Activated CD4-positive, CD25-positive, alpha-beta regulatory T cell treated with anti-CD3 and anti-CD28 coated beads, Interleukin-2, amount 50 U/mL, for 16 hours (primary cell): ENCODE measurements around the gene CXCL14.

Source experiments
- DNase-seq: peaks from one replicate; pipeline ENCODE4 v3.0.0-alpha.2; 2020; ENCODE audit warnings: low read depth, low spot score

The CXCL14 gene

GRCh38 chr5:135596788-135597187 is 18.0 kb upstream of the CXCL14 start:
- no peak for DNase-seq

- no peak for DNase-seq
Measured at GRCh38 chr5:135596157-135596763, 17.5 kb upstream of the CXCL14 start.

- no peak for DNase-seq
Measured at GRCh38 chr5:135594416-135594960, 15.7 kb upstream of the CXCL14 start.

- DNase-seq = no peak
Measured at GRCh38 chr5:135593886-135594285, 15.1 kb upstream of the CXCL14 start.

- DNase-seq = no peak
Measured at GRCh38 chr5:135593141-135593540, 14.3 kb upstream of the CXCL14 start.

GRCh38 chr5:135592312-135593045 is 13.7 kb upstream of the CXCL14 start:
- no peak for DNase-seq

GRCh38 chr5:135591277-135591676 is 12.5 kb upstream of the CXCL14 start:
- no peak for DNase-seq

GRCh38 chr5:135589152-135589551 is 10.4 kb upstream of the CXCL14 start:
- DNase-seq = no peak

- no peak for DNase-seq
Measured at GRCh38 chr5:135587721-135588663, 9.2 kb upstream of the CXCL14 start.

GRCh38 chr5:135584918-135585317 is 6.1 kb upstream of the CXCL14 start:
- no peak for DNase-seq

- no peak for DNase-seq
Measured at GRCh38 chr5:135584276-135584675, 5.5 kb upstream of the CXCL14 start.

GRCh38 chr5:135582099-135582781 is 3.4 kb upstream of the CXCL14 start:
- DNase-seq = no peak

- DNase-seq = no peak
Measured at GRCh38 chr5:135578305-135578684, 496 bp downstream of the CXCL14 start.

- DNase-seq = no peak
Measured at GRCh38 chr5:135577421-135577820, 1.4 kb downstream of the CXCL14 start.

GRCh38 chr5:135576075-135576599 is 2.7 kb downstream of the CXCL14 start:
- no peak for DNase-seq

GRCh38 chr5:135574493-135574892 is 4.3 kb downstream of the CXCL14 start:
- DNase-seq = no peak

- DNase-seq = no peak
Measured at GRCh38 chr5:135571902-135572301, 6.9 kb downstream of the CXCL14 start.

- DNase-seq = no peak
Measured at GRCh38 chr5:135571066-135571609, 7.7 kb downstream of the CXCL14 start.

GRCh38 chr5:135570453-135570764 is 8.4 kb downstream of the CXCL14 start:
- no peak for DNase-seq

- no peak for DNase-seq
Measured at GRCh38 chr5:135569755-135570452, 8.9 kb downstream of the CXCL14 start.
